Natural killer cell (primary cell): Measurements from ENCODE around the gene HCST. TPM values are rescaled to one million over a fixed set of nuclear protein-coding genes. Genes with fewer than 3 reads are reported as not detected.

Experiments
- ATAC-seq, 3 donors: fragments of 150-1000 bp in 2 of 3; fragments of 200-7000 bp in 1 of 3; cut with Tn5 transposase; 1 replicate in 1 of 3; 2 replicates in 2 of 3; pipeline ENCODE4 v1.10.0; 2021; ENCODE audit warnings: mild to moderate bottlenecking in 2 of 3, moderate library complexity in 2 of 3
- DNase-seq, 2 donors: peaks; one replicate each; pipeline versions ENCODE4 v3.0.0 to v3.0.0-alpha.2; 2013 to 2021; ENCODE audit warnings: mixed read lengths in 1 of 2
- H3K27ac ChIP-seq: one replicate; pipeline ENCODE4 v1.5.1; 2013; ENCODE audit warnings: mild to moderate bottlenecking, low read length
- H3K27me3 ChIP-seq: one replicate; pipeline ENCODE4 v1.6.1; 2013; ENCODE audit warnings: low read length; ENCODE audit not compliant: control insufficient read depth, insufficient read depth
- H3K36me3 ChIP-seq: one replicate; pipeline ENCODE4 v1.6.1; 2013; ENCODE audit warnings: low read length; ENCODE audit not compliant: control insufficient read depth, insufficient read depth
- H3K4me1 ChIP-seq: one replicate; pipeline ENCODE4 v1.6.1; 2013; ENCODE audit warnings: low read length; ENCODE audit not compliant: control insufficient read depth, insufficient read depth
- H3K4me3 ChIP-seq: one replicate; pipeline ENCODE4 v1.5.1; 2013; ENCODE audit warnings: low read length
- H3K9me3 ChIP-seq: one replicate; pipeline ENCODE4 v1.6.1; 2013; ENCODE audit warnings: low read length; ENCODE audit not compliant: control insufficient read depth, insufficient read depth
- H3K27ac Mint-ChIP-seq, 2 donors: one replicate each; pipeline ENCODE4 v1.8.0; 2022; ENCODE audit warnings: mild to moderate bottlenecking in 2 of 2, mixed read lengths in 2 of 2, moderate library complexity in 1 of 2
- H3K27me3 Mint-ChIP-seq, 2 donors: one replicate each; pipeline ENCODE4 v1.8.0; 2022; ENCODE audit warnings: low read depth in 2 of 2, mixed read lengths in 2 of 2
- H3K36me3 Mint-ChIP-seq: one replicate; pipeline ENCODE4 v1.8.0; 2022; ENCODE audit warnings: mixed read lengths
- H3K4me1 Mint-ChIP-seq, 2 donors: one replicate each; pipeline ENCODE4 v1.8.0; 2022; ENCODE audit warnings: mixed read lengths in 2 of 2
- H3K4me3 Mint-ChIP-seq: one replicate; pipeline ENCODE4 v1.8.0; 2022; ENCODE audit warnings: mild to moderate bottlenecking, moderate library complexity, mixed read lengths
- H3K9me3 Mint-ChIP-seq, 2 donors: one replicate each; pipeline ENCODE4 v1.8.0; 2022; ENCODE audit warnings: mixed read lengths in 2 of 2
- CTCF ChIP-seq: fragments of 200-600 bp; IDR thresholded peaks from one replicate; pipeline ENCODE4 v1.8.0; 2022; ENCODE audit warnings: antibody characterized with exemption
- WGBS: methylation state at CpG from one replicate; pipeline ENCODE4 v1.1.7; 2013; ENCODE audit warnings: missing lambda C conversion rate; ENCODE audit not compliant: insufficient coverage; 5-methylcytosine and 5-hydroxymethylcytosine counted together
- intact Hi-C: fragments of 100-400 bp; cut with micrococcal nuclease; formaldehyde crosslinking; loops from one replicate; pipeline ENCODE4 v1.14.2; 2022
- total RNA-seq, 4 donors: library from RNA; stranded (reverse); fragments of 120-200 nt in 1 of 4; gene quantifications; one replicate each; pipeline versions ENCODE4 v1.2.3 to v1.2.4, GENCODE V29; 2013 to 2022

HCST gene
- total RNA-seq, 3 donors from 2014 or later (not counting 1 experiment from before 2014, with no cell fraction given): 281 to 307 (median 296) TPM

- Histone ChIP-seq H3K27ac (peak within 1 kb of the TSS; percentile 47), H3K4me3 (peak within 1 kb of the TSS; percentile 39), H3K4me1 (peaks cover 29% of the 10 kb centered on the region), H3K27me3 (peaks cover 9% of the 10 kb centered on the region), H3K9me3 (no peaks in the 10 kb centered on the region), H3K36me3 (no peaks in the 10 kb centered on the region)
- ATAC-seq (no peak), DNase-seq (peak in 1 of 2 donors; percentile 71)
- Mint-ChIP-seq H3K36me3 (no peaks in the 10 kb centered on the region), H3K27ac (peak within 1 kb of the TSS in 1 of 2 donors; percentile 55), H3K4me1 (peaks cover 13 to 33% of the 10 kb centered on the region in 2 donors), H3K9me3 (no peaks in the 10 kb centered on the region), H3K4me3 (peak within 1 kb of the TSS; percentile 66), H3K27me3 (peaks cover 11 to 18% of the 10 kb centered on the region in 2 donors)
- intact Hi-C loops: loop anchor here (2.0 kb wide), 1 partner anchor 17 kb away; no protein-coding TSS in a partner anchor
- TF ChIP-seq CTCF: no peak
- 2% methylated on average over 66 of the region's 68 CpGs for WGBS
Measured at GRCh38 chr19:35935911-35936737, 33.8 kb downstream of the HCST start, which contains the start of gene LRFN3. LRFN3 (plus strand) TSS chr19:35936374; CDS start chr19:35939426, 3,052 bp downstream.

- H3K27ac Mint-ChIP-seq: no peak overlapping the region
- Histone ChIP-seq H3K36me3 (no peaks in the 10 kb centered on the region), H3K4me1 (peaks cover 25% of the 10 kb centered on the region), H3K9me3 (no peaks in the 10 kb centered on the region), H3K4me3 (peak overlapping the region; percentile 22), H3K27me3 (peaks cover 9% of the 10 kb centered on the region), H3K27ac (peak overlapping the region; percentile 41)
- ATAC-seq (no peak), DNase-seq (no peak)
- no peaks in the 10 kb centered on the region for H3K9me3 Mint-ChIP-seq
- peak overlapping the region; percentile 66 for H3K4me3 Mint-ChIP-seq
- peaks cover 10 to 26% of the 10 kb centered on the region in 2 donors for H3K4me1 Mint-ChIP-seq
- no peaks in the 10 kb centered on the region for H3K36me3 Mint-ChIP-seq
- no peak for TF ChIP-seq CTCF
- intact Hi-C loops: loop anchor here (2.0 kb wide), 1 partner anchor 16 kb away; no protein-coding TSS in a partner anchor
- peaks cover 11 to 18% of the 10 kb centered on the region in 2 donors for H3K27me3 Mint-ChIP-seq
- WGBS: 34% methylated on average over 11 of the region's 11 CpGs
Measured at GRCh38 chr19:35936738-35937268, 34.5 kb downstream of the HCST start.

GRCh38 chr19:35937345-35938281 is 35.3 kb downstream of the HCST start:
- no peaks in the 10 kb centered on the region for H3K36me3 Mint-ChIP-seq
- H3K9me3 Mint-ChIP-seq: no peaks in the 10 kb centered on the region
- H3K4me3 ChIP-seq: no peak overlapping the region
- H3K4me3 Mint-ChIP-seq: peak overlapping the region; percentile 62
- peaks cover 10 to 22% of the 10 kb centered on the region in 2 donors for H3K4me1 Mint-ChIP-seq
- H3K9me3 ChIP-seq: no peaks in the 10 kb centered on the region
- H3K27ac ChIP-seq: no peak overlapping the region
- H3K27me3 ChIP-seq: peaks cover 9% of the 10 kb centered on the region
- H3K27ac Mint-ChIP-seq: peak overlapping the region in 1 of 2 donors; percentile 10
- no peak for TF ChIP-seq CTCF
- DNase-seq: peak in 1 of 2 donors; percentile 43
- no peaks in the 10 kb centered on the region for H3K36me3 ChIP-seq
- 82% methylated on average over 14 of the region's 14 CpGs for WGBS
- no peak for ATAC-seq
- intact Hi-C loops: loop anchor here (2.0 kb wide), 1 partner anchor 15 kb away; no protein-coding TSS in a partner anchor
- H3K4me1 ChIP-seq: peaks cover 22% of the 10 kb centered on the region
- H3K27me3 Mint-ChIP-seq: peaks cover 11 to 18% of the 10 kb centered on the region in 2 donors
